KMS-11 (cell line): ENCODE results near the gene SNAP23.

Experiments used
- H2AFZ ChIP-seq: fragments of 200-600 bp; sonication (generic); 2 replicates; pipeline ENCODE4 v1.6.1; 2016; ENCODE audit warnings: antibody characterized with exemption, mixed run types, low read depth
- H3K27ac ChIP-seq: fragments of 200-600 bp; sonication (generic); 2 replicates; pipeline ENCODE4 v1.6.1; 2016; ENCODE audit warnings: mild to moderate bottlenecking, mixed run types
- H3K27me3 ChIP-seq: fragments of 200-600 bp; sonication (generic); 2 replicates; pipeline ENCODE4 v1.6.1; 2017; ENCODE audit warnings: mild to moderate bottlenecking, low read depth, mixed run types, moderate library complexity; ENCODE audit not compliant: insufficient read depth
- H3K36me3 ChIP-seq: fragments of 200-600 bp; sonication (generic); 2 replicates; pipeline ENCODE4 v1.6.1; 2017; ENCODE audit warnings: mild to moderate bottlenecking, mixed run types; ENCODE audit not compliant: insufficient read depth
- H3K4me1 ChIP-seq: fragments of 200-600 bp; sonication (generic); 2 replicates; pipeline ENCODE4 v1.6.1; 2016; ENCODE audit warnings: mild to moderate bottlenecking, low read depth, mixed run types; ENCODE audit not compliant: poor library complexity, severe bottlenecking
- H3K4me2 ChIP-seq: fragments of 200-600 bp; sonication (generic); 2 replicates; pipeline ENCODE4 v1.7.0; 2016; ENCODE audit warnings: mild to moderate bottlenecking, mixed run types
- H3K4me3 ChIP-seq: fragments of 200-600 bp; sonication (generic); IDR thresholded peaks from 2 replicates; pipeline ENCODE4 v1.6.1; 2017; ENCODE audit warnings: low read depth, low read length, mixed read lengths; ENCODE audit not compliant: insufficient read depth
- H3K79me2 ChIP-seq: fragments of 200-600 bp; sonication (generic); 2 replicates; pipeline ENCODE4 v1.6.1; 2016; ENCODE audit warnings: low read depth, mixed run types; ENCODE audit not compliant: insufficient read depth
- H3K9ac ChIP-seq: fragments of 200-600 bp; sonication (generic); 2 replicates; pipeline ENCODE4 v1.6.1; 2016; ENCODE audit warnings: mild to moderate bottlenecking, mixed run types
- H4K20me1 ChIP-seq: fragments of 200-600 bp; sonication (generic); 2 replicates; pipeline ENCODE4 v1.6.1; 2016; ENCODE audit warnings: mild to moderate bottlenecking, mixed run types; ENCODE audit not compliant: insufficient read depth
- CTCF ChIP-seq: fragments of 200-600 bp; sonication (generic); conservative IDR thresholded peaks from 2 replicates; pipeline ENCODE4 v1.6.1; 2017; ENCODE audit warnings: low read depth, mild to moderate bottlenecking, antibody characterized with exemption, low read length, moderate library complexity, mixed read lengths

SNAP23 gene

DNA sequence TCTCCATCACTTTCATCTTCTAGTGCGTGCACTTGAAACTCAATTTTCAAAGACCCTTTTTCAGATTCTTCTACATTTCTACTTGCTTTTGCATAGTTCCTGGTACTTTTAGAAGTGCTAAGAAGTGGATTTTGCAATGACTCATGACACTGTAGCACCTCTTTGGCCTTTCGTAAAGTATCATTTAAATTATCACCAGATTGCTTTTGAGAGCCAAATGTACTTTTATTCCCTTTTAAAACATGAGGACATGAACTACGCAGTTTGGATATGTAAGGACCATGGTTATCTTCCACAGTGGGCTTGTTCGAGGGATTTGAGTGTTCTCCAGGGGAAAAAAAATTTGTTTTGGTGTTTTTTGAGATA lies 45.0 kb upstream of the SNAP23 start:
- Histone ChIP-seq H3K4me1 (no peaks in the 10 kb centered on the region), H3K27ac (no peak overlapping the region), H4K20me1 (no peaks in the 10 kb centered on the region), H3K36me3 (no peaks in the 10 kb centered on the region), H3K27me3 (no peaks in the 10 kb centered on the region), H3K4me2 (no peak overlapping the region), H3K79me2 (no peaks in the 10 kb centered on the region), H2AFZ (no peak overlapping the region), H3K9ac (no peak overlapping the region), H3K4me3 (no peak overlapping the region)
- TF ChIP-seq CTCF: no peak

GRCh38 chr15:42453826-42454225 lies 41.6 kb upstream of the SNAP23 start:
- Histone ChIP-seq H3K79me2 (no peaks in the 10 kb centered on the region), H2AFZ (no peak overlapping the region), H3K9ac (no peak overlapping the region), H4K20me1 (no peaks in the 10 kb centered on the region), H3K4me1 (peaks cover 10% of the 10 kb centered on the region), H3K36me3 (no peaks in the 10 kb centered on the region), H3K4me3 (no peak overlapping the region), H3K27ac (no peak overlapping the region), H3K27me3 (no peaks in the 10 kb centered on the region), H3K4me2 (no peak overlapping the region)
- no peak for TF ChIP-seq CTCF

GRCh38 chr15:42456531-42456930 lies 38.9 kb upstream of the SNAP23 start:
- Histone ChIP-seq H3K27me3 (no peaks in the 10 kb centered on the region), H4K20me1 (no peaks in the 10 kb centered on the region), H3K4me1 (peaks cover 10% of the 10 kb centered on the region), H3K4me3 (no peak overlapping the region), H3K36me3 (no peaks in the 10 kb centered on the region), H3K4me2 (no peak overlapping the region), H3K79me2 (no peaks in the 10 kb centered on the region), H3K27ac (no peak overlapping the region), H2AFZ (no peak overlapping the region), H3K9ac (no peak overlapping the region)
- no peak for TF ChIP-seq CTCF

DNA sequence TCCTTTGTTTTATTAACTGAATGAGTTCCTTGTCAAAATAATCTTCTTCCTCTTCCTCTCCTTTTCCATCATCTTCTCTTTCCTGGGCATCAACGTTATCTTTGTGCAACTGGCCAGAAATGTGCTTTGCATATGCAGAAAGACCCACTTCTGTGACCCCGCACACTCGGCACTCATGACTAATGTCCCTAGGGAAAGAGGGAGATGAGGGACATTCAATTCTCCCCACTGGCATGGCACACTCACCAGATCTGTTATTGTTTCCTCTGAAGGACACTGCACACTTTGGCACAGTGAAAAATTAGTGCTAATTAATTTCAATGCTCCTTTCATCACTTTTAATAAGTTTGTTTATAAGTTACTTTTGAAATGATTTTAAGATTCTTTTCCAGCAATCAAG lies 38.5 kb upstream of the SNAP23 start:
- Histone ChIP-seq H3K9ac (no peak overlapping the region), H3K79me2 (no peaks in the 10 kb centered on the region), H2AFZ (no peak overlapping the region), H3K27me3 (no peaks in the 10 kb centered on the region), H3K4me2 (no peak overlapping the region), H3K36me3 (no peaks in the 10 kb centered on the region), H4K20me1 (no peaks in the 10 kb centered on the region), H3K4me1 (peaks cover 10% of the 10 kb centered on the region), H3K27ac (no peak overlapping the region), H3K4me3 (no peak overlapping the region)
- TF ChIP-seq CTCF: no peak
